ENCODE results near the gene LPCAT3.
"Not testable (repeated sequence)": the region's sequence is repeated elsewhere in the genome, so short reads cannot be mapped to it uniquely, and the experiment has no call there.

The LPCAT3 gene

GRCh38 chr12:7038591-7038990 is 20.3 kb upstream of the LPCAT3 start:
- DNase-seq (ENCODE audit: low read depth in 2 of 2), result no peak

GRCh38 chr12:7037411-7037810 is 19.1 kb upstream of the LPCAT3 start:
- DNase-seq (ENCODE audit: low read depth in 2 of 2), result not testable (repeated sequence)

DNA sequence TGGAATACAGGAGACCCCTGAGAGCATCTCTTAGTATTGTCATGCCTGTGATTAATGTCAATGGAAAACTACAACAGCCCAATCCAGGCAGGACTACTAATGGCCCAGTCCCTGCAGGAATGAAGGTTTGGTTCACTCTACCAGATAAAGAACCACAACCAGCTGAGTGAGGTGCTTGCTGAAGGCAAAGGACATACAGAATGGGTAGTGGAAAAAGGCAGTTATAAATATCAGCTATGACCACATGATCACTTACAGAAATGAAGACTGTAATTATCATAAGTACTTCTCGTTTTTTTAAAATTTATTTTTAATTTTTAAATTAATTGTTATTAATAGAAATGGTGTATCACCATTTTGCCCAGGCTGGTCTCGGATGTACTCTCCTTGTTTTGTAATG is 17.2 kb upstream of the LPCAT3 start:
- no peak for DNase-seq (ENCODE audit: low read depth in 2 of 2)

DNA sequence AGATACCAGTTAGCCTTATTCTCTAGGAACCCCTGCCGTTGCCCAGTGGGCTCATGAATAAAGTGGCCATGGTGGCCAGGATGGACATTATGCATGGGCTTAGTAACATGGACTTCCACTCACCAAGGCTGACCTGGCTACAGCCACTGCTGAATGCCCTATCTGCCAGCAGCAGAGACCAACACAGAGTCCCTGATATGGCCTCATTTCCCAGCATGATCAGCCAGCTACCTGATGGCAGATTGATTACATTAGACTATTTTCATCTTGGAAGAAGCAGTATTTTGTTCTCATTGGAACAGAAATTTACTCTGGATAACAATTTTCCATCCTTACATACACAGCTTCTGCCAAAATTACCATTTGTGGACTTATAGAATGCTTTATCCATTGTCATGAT is 16.2 kb upstream of the LPCAT3 start:
- no peak for DNase-seq (ENCODE audit: low read depth in 2 of 2)

GRCh38 chr12:7032990-7033389 is 14.7 kb upstream of the LPCAT3 start:
- DNase-seq (ENCODE audit: low read depth in 2 of 2), result no peak

GRCh38 chr12:7031306-7031705 is 13.0 kb upstream of the LPCAT3 start:
- no peak for DNase-seq (ENCODE audit: low read depth in 2 of 2)

DNA sequence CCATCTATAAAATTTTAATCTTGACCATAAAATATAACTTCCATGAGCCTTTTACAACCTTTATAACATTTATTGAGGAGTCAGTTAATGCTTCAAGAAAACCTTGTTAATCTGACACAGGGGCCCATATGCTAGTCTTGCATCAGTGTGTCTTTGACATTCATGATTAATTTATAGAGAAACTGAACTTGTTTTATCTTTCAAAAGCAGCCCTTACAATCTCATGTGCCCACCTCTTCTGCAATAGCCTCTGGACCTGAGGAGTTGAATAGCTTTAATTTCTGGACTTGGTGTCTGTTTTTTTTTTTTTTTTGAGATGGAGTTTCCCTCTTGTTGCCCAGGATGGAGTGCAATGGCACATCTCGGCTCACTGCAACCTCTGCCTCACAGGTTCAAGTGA is 8.6 kb upstream of the LPCAT3 start:
- DNase-seq (ENCODE audit: low read depth in 2 of 2), result no peak

GRCh38 chr12:7023114-7023513 is 4.8 kb upstream of the LPCAT3 start:
- DNase-seq (ENCODE audit: low read depth in 2 of 2), result no peak

DNA sequence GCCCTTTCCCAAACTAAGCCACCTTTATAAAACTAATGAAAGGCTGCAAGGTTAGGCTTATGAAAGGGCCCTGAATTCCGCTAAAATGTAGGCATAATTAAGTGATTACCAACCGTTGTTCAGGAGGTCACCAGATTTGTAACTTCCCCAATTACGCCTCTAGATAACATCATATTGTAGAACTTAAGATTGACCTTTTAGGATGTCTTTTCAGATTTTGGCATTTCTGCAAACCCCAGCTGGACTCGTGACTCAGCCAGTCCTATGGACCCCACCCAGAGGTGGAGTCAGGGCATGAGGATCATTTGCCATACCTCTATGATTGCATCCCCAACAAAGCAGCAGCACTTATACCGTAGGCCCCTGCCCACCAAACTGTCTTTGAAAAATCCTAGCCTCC is 3.7 kb upstream of the LPCAT3 start:
- no peak for DNase-seq (ENCODE audit: low read depth in 2 of 2)

GRCh38 chr12:7019043-7019569 is 830 bp upstream of the LPCAT3 start:
- DNase-seq (ENCODE audit: low read depth in 2 of 2), result no peak

GRCh38 chr12:7017870-7018349 is 366 bp downstream of the LPCAT3 start:
- peak in 1 of 2 experiments; percentile 14 for DNase-seq (ENCODE audit: low read depth in 2 of 2)

GRCh38 chr12:7016958-7017571 is 1.2 kb downstream of the LPCAT3 start:
- DNase-seq (ENCODE audit: low read depth in 2 of 2), result no peak

GRCh38 chr12:7015555-7016370 is 2.5 kb downstream of the LPCAT3 start:
- DNase-seq (ENCODE audit: low read depth in 2 of 2), result no peak

DNA sequence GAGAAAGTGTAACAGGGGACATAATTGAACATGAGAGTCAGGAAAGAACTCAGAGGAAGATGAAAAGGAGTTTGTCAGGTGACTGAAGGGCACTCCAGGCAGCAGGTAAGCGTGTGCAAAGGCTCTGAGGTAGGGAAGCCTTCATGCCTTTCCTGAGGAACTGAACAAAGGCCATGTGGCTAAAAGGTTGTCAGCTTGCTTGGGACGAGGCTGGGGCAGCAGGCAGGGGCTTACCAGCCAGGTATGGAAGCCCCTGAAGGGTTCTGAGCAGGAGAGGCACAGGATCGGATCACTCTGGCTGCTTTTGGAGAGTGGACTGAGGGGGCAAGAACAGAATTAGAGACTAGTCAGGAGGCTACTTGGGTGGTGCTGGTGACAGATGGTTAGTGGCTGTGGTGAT is 5.2 kb downstream of the LPCAT3 start:
- no peak for DNase-seq (ENCODE audit: low read depth in 2 of 2)

- no peak for DNase-seq (ENCODE audit: low read depth in 2 of 2)
Observed at GRCh38 chr12:7012024-7012607, 6.2 kb downstream of the LPCAT3 start.

DNA sequence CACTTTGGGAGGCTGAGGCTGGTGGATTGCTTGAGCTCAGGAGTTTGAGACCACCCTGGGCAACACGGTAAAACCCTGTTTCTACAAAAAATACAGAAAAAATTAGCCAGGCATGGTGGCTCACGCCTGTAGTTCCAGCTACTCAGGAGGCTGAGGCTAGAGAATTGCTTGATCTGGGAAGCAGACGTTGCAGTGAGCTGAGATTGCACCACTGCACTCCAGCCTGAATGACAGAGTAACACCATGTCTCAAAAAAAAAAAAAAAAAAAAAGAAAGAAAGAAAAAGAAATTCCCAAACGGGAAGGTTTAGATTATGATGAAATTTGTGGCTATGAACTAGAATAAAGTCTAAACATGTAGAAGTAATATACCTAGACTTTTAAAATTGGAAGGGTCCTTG is 6.9 kb downstream of the LPCAT3 start:
- not testable (repeated sequence) for DNase-seq (ENCODE audit: low read depth in 2 of 2)

DNA sequence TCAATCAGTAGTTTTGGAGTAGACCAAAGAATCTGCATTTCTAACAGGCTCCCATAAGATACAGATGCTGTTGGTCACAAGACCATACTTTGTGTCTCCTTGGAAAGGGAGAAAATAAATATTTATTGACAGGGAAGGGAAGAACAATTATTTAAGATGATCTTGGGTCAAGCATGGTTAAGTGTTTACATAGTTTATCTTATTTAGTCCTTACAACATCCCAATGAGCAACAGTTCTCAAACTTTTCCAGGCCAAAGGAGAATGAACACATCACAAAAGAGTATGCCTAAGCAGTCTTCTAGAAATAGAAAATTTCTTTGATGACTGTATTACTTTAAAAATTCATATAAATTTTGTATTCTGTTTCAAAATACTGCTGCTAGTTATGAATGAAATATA is 8.8 kb downstream of the LPCAT3 start:
- DNase-seq (ENCODE audit: low read depth in 2 of 2), result no peak

GRCh38 chr12:7008864-7009263 is 9.4 kb downstream of the LPCAT3 start:
- no peak for DNase-seq (ENCODE audit: low read depth in 2 of 2)

GRCh38 chr12:7006639-7007038 is 11.6 kb downstream of the LPCAT3 start:
- no peak for DNase-seq (ENCODE audit: low read depth in 2 of 2)

DNA sequence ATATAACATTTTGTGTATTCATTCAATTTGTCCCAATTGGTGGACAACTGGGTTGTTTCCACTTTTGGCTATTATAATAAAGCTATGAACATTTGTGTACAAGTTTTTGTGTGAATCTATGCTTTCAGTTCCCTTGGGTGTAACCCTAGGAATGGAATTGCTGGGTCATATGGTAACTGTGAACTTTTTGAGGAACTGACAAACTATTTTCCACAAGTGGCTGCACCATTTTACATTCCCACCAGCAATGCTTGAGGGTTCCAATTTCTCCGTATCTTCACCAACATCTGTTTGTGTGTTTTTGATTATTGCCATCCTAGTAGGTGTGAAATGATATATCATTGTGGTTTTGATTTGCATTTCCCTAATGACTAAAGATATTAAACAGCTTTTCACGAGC is 13.0 kb downstream of the LPCAT3 start:
- no peak for DNase-seq (ENCODE audit: low read depth in 2 of 2)

- no peak for DNase-seq (ENCODE audit: low read depth in 2 of 2)
Observed at GRCh38 chr12:7004840-7005239, 13.4 kb downstream of the LPCAT3 start.

- DNase-seq (ENCODE audit: low read depth in 2 of 2), result no peak
Observed at GRCh38 chr12:7004287-7004803, 13.9 kb downstream of the LPCAT3 start.

All from fibroblast of skin of left quadriceps (primary cell).